ENCODE measurements around the gene CKAP4.

DNA sequence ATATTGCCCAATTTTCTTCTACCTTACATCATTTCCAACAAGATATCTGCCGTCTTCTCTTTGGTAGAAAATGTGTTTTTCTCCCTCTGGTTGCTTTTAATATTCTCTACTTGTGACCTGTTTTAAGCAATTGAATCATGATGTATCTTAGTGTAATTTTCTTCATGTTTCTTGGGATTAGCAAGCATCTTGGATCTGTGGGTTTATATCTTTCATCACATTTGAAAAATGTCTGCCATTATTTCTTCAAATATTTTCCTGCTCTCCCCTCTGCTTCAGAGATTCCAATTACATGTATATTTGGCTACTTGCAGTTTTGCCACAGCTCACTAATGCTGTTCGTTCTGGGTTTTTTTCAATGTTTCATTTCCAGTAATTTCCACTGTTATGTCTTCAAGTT, 30.1 kb downstream of the CKAP4 start:
- no peak for TF ChIP-seq EZH2 (IDR thresholded peaks at IDR 0.05)
- no peak for TF ChIP-seq POLR2AphosphoS5 (IDR thresholded peaks at IDR 0.05; ENCODE audit: borderline replicate concordance, low read depth, low read length)
